ENCODE results near the gene PCDH9. TPM values are rescaled to one million over a fixed set of nuclear protein-coding genes. Genes with fewer than 3 reads are reported as not detected.

The PCDH9 gene
- total RNA-seq, 1 donor from 2014 or later = 3.7 TPM

- Histone ChIP-seq H3K36me3 (no peaks in the 10 kb centered on the region), H3K27ac (no peak overlapping the region), H3K9me3 (no peaks in the 10 kb centered on the region), H3K27me3 (no peaks in the 10 kb centered on the region), H3K4me3 (no peak overlapping the region), H3K4me1 (peaks cover 6% of the 10 kb centered on the region)
- DNase-seq (ENCODE audit: extremely low spot score in 2 of 2) = no peak
- TF ChIP-seq CTCF (IDR thresholded peaks at IDR 0.05) (no peak), POLR2A (IDR thresholded peaks at IDR 0.05) (no peak), POLR2AphosphoS5 (IDR thresholded peaks at IDR 0.05; ENCODE audit: insufficient read depth in 1 of 2, low read depth in 1 of 2) (no peak)
- intact Hi-C loops (cut with DNase I) = no loop called here
These were observed 82.0 kb downstream of the PCDH9 start for GRCh38 chr13:67148161-67148571.

- intact Hi-C loops (cut with DNase I) = no loop called here
- H3K4me3 ChIP-seq = no peak overlapping the region
- H3K36me3 ChIP-seq = no peaks in the 10 kb centered on the region
- H3K4me1 ChIP-seq = peaks cover 6% of the 10 kb centered on the region
- no peaks in the 10 kb centered on the region for H3K27me3 ChIP-seq
- no peak overlapping the region for H3K27ac ChIP-seq
- TF ChIP-seq CTCF (IDR thresholded peaks at IDR 0.05) = no peak
- no peak for TF ChIP-seq POLR2A (IDR thresholded peaks at IDR 0.05)
- TF ChIP-seq POLR2AphosphoS5 (IDR thresholded peaks at IDR 0.05; ENCODE audit: insufficient read depth in 1 of 2, low read depth in 1 of 2) = no peak
- no peak for DNase-seq (ENCODE audit: extremely low spot score in 2 of 2)
- H3K9me3 ChIP-seq = no peaks in the 10 kb centered on the region
These were observed 82.6 kb downstream of the PCDH9 start for GRCh38 chr13:67147342-67148133.

- Histone ChIP-seq H3K36me3 (no peaks in the 10 kb centered on the region), H3K27me3 (no peaks in the 10 kb centered on the region), H3K27ac (no peak overlapping the region), H3K4me3 (no peak overlapping the region), H3K9me3 (no peaks in the 10 kb centered on the region), H3K4me1 (peaks cover 6% of the 10 kb centered on the region)
- DNase-seq (ENCODE audit: extremely low spot score in 2 of 2) = no peak
- TF ChIP-seq POLR2AphosphoS5 (IDR thresholded peaks at IDR 0.05; ENCODE audit: insufficient read depth in 1 of 2, low read depth in 1 of 2) (no peak), CTCF (IDR thresholded peaks at IDR 0.05) (no peak), POLR2A (IDR thresholded peaks at IDR 0.05) (no peak)
- intact Hi-C loops (cut with DNase I) = no loop called here
These were observed 83.5 kb downstream of the PCDH9 start for GRCh38 chr13:67146523-67147130.

- TF ChIP-seq CTCF (IDR thresholded peaks at IDR 0.05) = no peak
- TF ChIP-seq POLR2A (IDR thresholded peaks at IDR 0.05) = no peak
- TF ChIP-seq POLR2AphosphoS5 (IDR thresholded peaks at IDR 0.05; ENCODE audit: insufficient read depth in 1 of 2, low read depth in 1 of 2) = no peak
- H3K27me3 ChIP-seq = no peaks in the 10 kb centered on the region
- no peak overlapping the region for H3K4me3 ChIP-seq
- no peak overlapping the region for H3K27ac ChIP-seq
- peaks cover 6% of the 10 kb centered on the region for H3K4me1 ChIP-seq
- no peak for DNase-seq (ENCODE audit: extremely low spot score in 2 of 2)
- H3K9me3 ChIP-seq = no peaks in the 10 kb centered on the region
- no peaks in the 10 kb centered on the region for H3K36me3 ChIP-seq
- intact Hi-C loops (cut with DNase I) = no loop called here
These were observed 84.2 kb downstream of the PCDH9 start for GRCh38 chr13:67145950-67146349.
